LNCaP clone FGC (cell line): ENCODE results near the gene ANGPTL4.

Experiments
- DNase-seq: peaks from one replicate; pipeline ENCODE4 v3.0.0-alpha.2; 2011; ENCODE audit warnings: low read depth
- H3K4me3 ChIP-seq: 2 replicates; pipeline ENCODE4 v1.5.1; 2011; ENCODE audit warnings: mild to moderate bottlenecking, low read depth, low read length, control low read depth
- CTCF ChIP-seq: IDR thresholded peaks from 2 replicates; pipeline ENCODE4 v1.5.1; 2012; ENCODE audit warnings: mild to moderate bottlenecking; ENCODE audit not compliant: control insufficient read depth, insufficient read depth; ENCODE audit errors: extremely low read depth

Gene ANGPTL4

GRCh38 chr19:8423817-8424223 lies 59.9 kb downstream of the ANGPTL4 start:
- no peak for TF ChIP-seq CTCF
- H3K4me3 ChIP-seq, result no peak overlapping the region
- DNase-seq, result peak; percentile 65
